Measurements from ENCODE around the gene CLCA2.

DNA sequence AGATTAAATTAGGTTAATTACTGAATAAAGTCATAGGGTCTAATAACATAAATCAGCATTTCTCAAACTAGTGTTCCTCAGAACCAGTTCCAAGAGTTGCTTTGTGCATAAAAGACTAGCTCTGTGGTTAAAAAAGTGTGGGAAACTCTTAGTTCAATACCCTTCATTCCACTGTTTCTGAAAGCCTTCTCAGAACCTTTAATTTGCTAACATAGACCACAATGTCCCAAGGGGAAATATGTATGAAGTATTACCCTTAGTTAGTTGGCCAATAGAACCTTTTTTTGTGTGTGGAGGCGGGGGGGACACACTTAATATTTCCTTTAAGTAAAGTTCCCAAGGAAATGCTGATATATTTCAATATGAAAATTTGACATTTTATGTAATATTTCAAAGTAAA is 48.3 kb upstream of the CLCA2 start:
- TF ChIP-seq EP300 (IDR thresholded peaks at IDR 0.05) (no peak), POLR2AphosphoS5 (IDR thresholded peaks at IDR 0.05) (no peak)

Data from gastroesophageal sphincter (tissue), 2 donors.